Omental fat pad (tissue), 4 donors: ENCODE results near the gene CASD1. TPM values are rescaled to one million over a fixed set of nuclear protein-coding genes. Genes with fewer than 3 reads are reported as not detected.

Experiments
- ATAC-seq: fragments of 150-250 bp; one replicate; pipeline ENCODE4 v1.9.1; 2016; ENCODE audit warnings: mild to moderate bottlenecking, moderate library complexity; ENCODE audit not compliant: low FRiP score
- DNase-seq: peaks from one replicate; pipeline ENCODE4 v3.0.0-alpha.2; 2019; ENCODE audit warnings: low spot score
- total RNA-seq, 4 donors: library from RNA; depleted of rRNA; stranded (reverse); fragments of >200 nt; gene quantifications; one replicate each; pipeline ENCODE4 v1.1.0, GENCODE V29; 2016
- TF ChIP-seq, protein P1 (sequence below), 3 donors: fragments of 450-650 bp; IDR thresholded peaks; one replicate each; pipeline ENCODE4 v1.5.1; 2016 to 2017; ENCODE audit warnings: antibody characterized with exemption in 3 of 3, mild to moderate bottlenecking in 3 of 3, moderate library complexity in 2 of 3

CASD1 gene
- total RNA-seq, 4 donors from 2014 or later = 19.1 to 34.5 (median 23.3) TPM

DNA sequence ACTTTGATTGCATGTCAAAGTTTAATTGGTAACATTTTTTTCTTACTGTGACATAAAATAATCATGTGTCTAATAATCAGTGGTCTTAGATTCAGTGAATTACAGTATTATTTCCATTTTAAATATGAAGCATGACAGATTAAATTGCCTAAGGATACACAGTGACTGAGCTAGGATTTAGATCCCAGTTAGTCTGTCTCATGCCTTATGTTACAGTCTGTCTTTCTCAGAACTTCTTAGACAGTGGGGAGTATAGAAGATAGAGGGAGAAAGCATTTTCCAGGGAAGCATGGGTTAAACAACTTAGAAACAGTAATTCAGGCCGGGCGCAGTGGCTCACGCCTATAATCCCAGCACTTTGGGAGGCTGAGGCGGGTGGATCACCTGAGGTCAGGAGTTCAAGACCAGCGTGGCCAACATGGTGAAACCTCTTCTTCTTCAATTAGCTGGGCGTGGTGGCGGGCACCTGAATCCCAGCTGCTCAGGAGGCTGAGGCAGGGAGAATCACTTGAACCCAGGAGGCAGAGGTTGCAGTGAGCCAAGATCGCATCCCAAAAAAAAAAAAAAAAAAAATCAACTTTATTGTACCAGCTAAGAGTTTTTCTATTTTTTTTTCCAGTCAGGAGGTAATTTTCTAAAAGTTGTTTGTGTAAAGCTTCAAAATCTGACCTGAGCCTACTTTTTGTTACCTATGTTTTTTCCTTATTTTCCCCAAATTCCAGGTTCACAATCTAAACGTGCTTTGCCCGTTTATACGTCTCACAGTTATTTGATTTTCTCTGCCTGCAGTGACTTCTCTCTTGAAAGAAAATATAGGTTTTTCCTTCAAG lies 3.3 kb downstream of the CASD1 start:
- no peak for ATAC-seq
- DNase-seq = no peak
- TF ChIP-seq, protein P1, sequence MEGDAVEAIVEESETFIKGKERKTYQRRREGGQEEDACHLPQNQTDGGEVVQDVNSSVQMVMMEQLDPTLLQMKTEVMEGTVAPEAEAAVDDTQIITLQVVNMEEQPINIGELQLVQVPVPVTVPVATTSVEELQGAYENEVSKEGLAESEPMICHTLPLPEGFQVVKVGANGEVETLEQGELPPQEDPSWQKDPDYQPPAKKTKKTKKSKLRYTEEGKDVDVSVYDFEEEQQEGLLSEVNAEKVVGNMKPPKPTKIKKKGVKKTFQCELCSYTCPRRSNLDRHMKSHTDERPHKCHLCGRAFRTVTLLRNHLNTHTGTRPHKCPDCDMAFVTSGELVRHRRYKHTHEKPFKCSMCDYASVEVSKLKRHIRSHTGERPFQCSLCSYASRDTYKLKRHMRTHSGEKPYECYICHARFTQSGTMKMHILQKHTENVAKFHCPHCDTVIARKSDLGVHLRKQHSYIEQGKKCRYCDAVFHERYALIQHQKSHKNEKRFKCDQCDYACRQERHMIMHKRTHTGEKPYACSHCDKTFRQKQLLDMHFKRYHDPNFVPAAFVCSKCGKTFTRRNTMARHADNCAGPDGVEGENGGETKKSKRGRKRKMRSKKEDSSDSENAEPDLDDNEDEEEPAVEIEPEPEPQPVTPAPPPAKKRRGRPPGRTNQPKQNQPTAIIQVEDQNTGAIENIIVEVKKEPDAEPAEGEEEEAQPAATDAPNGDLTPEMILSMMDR (IDR thresholded peaks at IDR 0.05) = no peak

DNA sequence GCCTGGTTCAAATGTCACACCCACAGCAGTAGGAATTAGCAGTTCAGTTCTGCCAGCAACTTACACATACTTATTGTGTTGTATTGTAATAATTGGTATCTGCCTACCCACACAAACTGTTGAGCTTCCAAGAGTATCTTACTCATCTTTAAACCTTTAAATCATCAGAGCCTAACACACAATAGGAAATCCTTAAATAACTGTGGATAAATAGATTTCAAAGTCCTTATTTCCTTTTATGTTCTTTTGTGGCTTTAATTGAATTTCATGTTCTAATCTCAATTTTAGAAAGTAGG lies 3.9 kb downstream of the CASD1 start:
- DNase-seq = no peak
- no peak for ATAC-seq
- TF ChIP-seq, protein P1 (IDR thresholded peaks at IDR 0.05) = no peak

DNA sequence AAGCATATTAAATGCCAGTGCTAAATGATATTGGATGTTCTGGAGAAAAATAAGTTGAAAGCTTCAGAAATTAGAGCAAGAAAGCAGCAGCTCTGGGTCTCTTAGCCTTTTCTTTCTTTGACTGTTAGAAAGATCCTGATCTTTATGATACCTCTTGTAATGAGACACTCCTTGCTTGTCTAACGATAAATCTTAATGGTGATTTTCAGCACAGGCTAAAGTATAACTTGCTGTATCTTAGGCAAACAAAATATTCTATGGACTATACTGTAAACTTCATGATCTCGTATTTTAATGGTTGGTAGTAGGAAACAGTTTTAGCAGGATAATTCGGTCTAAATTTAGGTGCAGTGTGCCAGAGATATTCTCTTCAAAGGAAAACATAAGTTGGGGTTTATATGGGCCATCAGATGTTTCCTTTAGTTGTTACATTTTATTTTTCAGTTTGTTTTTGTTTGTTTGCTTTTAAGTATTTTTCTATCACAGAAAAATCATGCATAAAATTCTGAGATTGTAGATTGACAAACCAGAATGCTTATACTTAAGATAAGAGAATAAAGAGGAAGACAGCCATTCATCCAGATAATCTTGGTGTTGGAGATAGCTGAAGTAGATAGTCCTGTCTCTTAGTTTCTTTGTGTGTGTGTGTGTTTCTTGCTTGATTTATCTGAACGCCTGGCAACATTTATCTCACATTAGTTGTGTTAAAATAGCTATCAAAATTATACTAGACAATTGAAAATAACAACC lies 4.7 kb downstream of the CASD1 start:
- ATAC-seq (no peak), DNase-seq (no peak)
- TF ChIP-seq, protein P1 (IDR thresholded peaks at IDR 0.05) = no peak

DNA sequence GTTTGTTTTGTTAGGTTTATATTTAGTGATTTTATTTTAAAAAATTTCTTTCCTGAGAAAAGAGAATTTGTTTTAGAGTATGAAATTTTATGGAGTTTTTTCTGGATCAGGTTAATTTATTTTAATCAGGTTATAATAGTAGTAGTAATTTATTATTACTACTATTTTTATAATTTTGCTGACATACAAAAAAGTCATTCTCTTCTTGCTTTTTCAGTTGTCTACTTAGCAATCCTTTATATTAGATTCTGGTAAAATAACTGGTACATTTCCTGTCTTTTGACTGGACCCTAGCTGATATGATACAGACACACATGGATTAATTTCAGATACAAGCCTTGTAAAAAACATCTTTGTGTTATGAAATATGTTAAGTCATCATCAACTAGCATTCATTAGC lies 5.3 kb downstream of the CASD1 start:
- DNase-seq (no peak), ATAC-seq (no peak)
- TF ChIP-seq, protein P1 (IDR thresholded peaks at IDR 0.05) = no peak

DNA sequence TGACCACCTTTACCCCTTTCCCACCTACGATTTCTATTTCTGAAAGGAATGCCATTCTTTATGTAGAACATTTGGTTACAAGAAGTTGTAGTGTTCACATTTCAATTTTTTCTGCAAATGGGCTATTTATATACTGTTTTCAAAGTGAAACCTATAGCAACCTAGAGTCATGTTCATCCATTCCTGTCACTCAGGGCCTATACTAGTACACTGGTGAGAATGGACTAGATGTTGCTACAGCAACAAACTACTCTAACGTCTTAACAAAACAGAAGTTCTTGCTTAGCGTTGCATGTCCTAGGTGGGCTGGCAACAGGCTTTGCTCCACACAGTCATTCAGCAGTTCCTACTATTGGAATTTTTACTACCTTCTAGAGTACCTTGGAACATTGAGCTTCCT lies 16.3 kb downstream of the CASD1 start:
- DNase-seq (no peak), ATAC-seq (no peak)
- TF ChIP-seq, protein P1 (IDR thresholded peaks at IDR 0.05) = no peak

DNA sequence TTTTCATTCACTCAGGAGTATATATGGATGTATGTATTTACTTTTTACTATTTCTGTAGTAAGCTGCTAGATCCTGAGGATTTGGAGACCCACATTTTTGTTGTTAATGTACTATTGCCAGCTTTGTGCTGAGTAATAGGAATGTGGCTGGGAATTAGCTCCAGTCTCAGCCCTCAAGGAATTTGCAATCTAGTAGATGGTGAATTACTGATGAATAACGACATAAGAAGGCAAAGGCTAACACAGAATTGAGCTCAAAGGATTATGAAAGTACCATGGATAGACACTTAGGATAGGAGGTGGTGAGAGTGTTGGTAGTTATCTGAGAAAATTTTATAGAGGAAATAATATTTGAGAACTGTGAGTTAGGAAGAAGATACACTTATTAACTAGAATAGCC lies 19.9 kb downstream of the CASD1 start:
- TF ChIP-seq, protein P1 (IDR thresholded peaks at IDR 0.05) = no peak
- DNase-seq (no peak), ATAC-seq (no peak)

DNA sequence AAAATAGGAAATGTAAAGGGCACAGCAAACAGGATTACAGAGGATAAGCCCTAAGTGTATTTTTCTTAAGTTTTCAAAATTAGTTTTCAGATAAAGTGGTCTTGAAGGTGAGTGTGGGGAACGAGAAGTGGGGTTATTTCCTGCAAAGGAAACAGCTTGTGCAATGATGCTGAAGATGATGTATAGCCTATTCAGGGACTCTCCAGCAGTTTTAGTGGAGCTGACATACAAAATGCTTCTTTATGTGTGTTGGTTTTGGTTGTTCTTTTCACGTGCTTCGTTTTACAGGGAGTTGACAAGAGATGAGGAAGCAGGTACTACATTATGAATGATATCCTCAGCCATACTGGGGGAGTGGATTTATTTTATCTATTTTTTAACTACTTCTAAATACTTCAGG lies 20.5 kb downstream of the CASD1 start:
- no peak for ATAC-seq
- DNase-seq = no peak
- TF ChIP-seq, protein P1 (IDR thresholded peaks at IDR 0.05) = no peak
